Muscle of leg (tissue), 11 donors: Measurements from ENCODE around the gene CCDC177. TPM values are rescaled to one million over a fixed set of nuclear protein-coding genes. Genes with fewer than 3 reads are reported as not detected.

Experiments
- DNase-seq: peaks from one replicate; pipeline ENCODE4 v3.0.0; 2013
- H3K27ac ChIP-seq: one replicate; pipeline ENCODE4 v1.5.1; 2013; ENCODE audit warnings: mild to moderate bottlenecking, low read length, control low read depth
- H3K27me3 ChIP-seq: one replicate; pipeline ENCODE4 v1.6.1; 2013; ENCODE audit warnings: low read length; ENCODE audit not compliant: control insufficient read depth, insufficient read depth
- H3K36me3 ChIP-seq: one replicate; pipeline ENCODE4 v1.6.1; 2013; ENCODE audit warnings: low read length; ENCODE audit not compliant: control insufficient read depth, insufficient read depth
- H3K4me1 ChIP-seq: one replicate; pipeline ENCODE4 v1.6.1; 2013; ENCODE audit warnings: low read length; ENCODE audit not compliant: control insufficient read depth, insufficient read depth
- H3K4me3 ChIP-seq: one replicate; pipeline ENCODE4 v1.5.1; 2013; ENCODE audit warnings: low read length, control low read depth
- H3K9me3 ChIP-seq: replicated peaks from 2 replicates; pipeline ENCODE4 v1.6.1; 2013; ENCODE audit warnings: low read depth, low read length; ENCODE audit not compliant: control insufficient read depth
- WGBS: methylation state at CpG from one replicate; pipeline ENCODE4 v1.1.5; 2013; ENCODE audit warnings: missing lambda C conversion rate; ENCODE audit not compliant: insufficient coverage; 5-methylcytosine and 5-hydroxymethylcytosine counted together
- polyA plus RNA-seq, 8 donors: library from polyadenylated mRNA; unstranded; fragments of 120-200 nt; gene quantifications; one replicate each; pipeline versions ENCODE4 v1.2.1 to v1.2.3, GENCODE V29; 2013; ENCODE audit warnings: inconsistent platforms in 1 of 8, low replicate concordance in 1 of 8; ENCODE audit not compliant: insufficient read length in 8 of 8, insufficient read depth in 1 of 8
- total RNA-seq: library from RNA; stranded (reverse); fragments of 120-200 nt; gene quantifications from one replicate; pipeline ENCODE4 v1.2.4, GENCODE V29; 2013

The CCDC177 gene
- total and polyA plus RNA-seq, 9 donors = under 0.01 to 0.02 TPM; not detected in 7

GRCh38 chr14:69570836-69571330, 3.8 kb downstream of the CCDC177 start:
- Histone ChIP-seq H3K36me3 (no peaks in the 10 kb centered on the region), H3K9me3 (no peaks in the 10 kb centered on the region), H3K4me3 (no peak overlapping the region), H3K4me1 (peaks cover 23% of the 10 kb centered on the region), H3K27ac (no peak overlapping the region), H3K27me3 (peaks cover 75% of the 10 kb centered on the region)
- WGBS = 87% methylated on average over 5 of the region's 7 CpGs
- DNase-seq = no peak

DNA sequence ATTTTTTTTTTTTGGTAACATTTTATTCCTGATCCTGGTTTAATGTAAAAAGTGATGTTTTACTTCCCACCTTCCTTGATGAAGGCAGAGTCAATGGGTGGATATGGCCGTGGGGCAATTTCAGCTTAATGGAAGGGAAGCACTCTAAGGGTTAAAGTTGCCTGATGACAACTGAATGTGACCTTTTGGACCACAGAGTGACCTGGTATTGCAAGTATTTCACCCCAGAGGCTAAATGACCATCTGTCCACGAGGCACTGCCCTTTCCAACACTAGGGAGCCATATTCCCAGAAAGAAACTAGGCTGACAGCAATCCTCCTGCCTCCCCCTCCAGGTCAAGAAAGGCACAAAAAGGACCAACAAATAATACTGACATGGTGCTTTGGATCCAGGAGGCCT, 4.8 kb downstream of the CCDC177 start:
- WGBS = no CpG with 5 or more reads among the region's 2 CpGs
- no peaks in the 10 kb centered on the region for H3K36me3 ChIP-seq
- no peak overlapping the region for H3K27ac ChIP-seq
- H3K4me3 ChIP-seq = no peak overlapping the region
- DNase-seq = no peak
- peaks cover 23% of the 10 kb centered on the region for H3K4me1 ChIP-seq
- H3K27me3 ChIP-seq = peaks cover 69% of the 10 kb centered on the region
- no peaks in the 10 kb centered on the region for H3K9me3 ChIP-seq

DNA sequence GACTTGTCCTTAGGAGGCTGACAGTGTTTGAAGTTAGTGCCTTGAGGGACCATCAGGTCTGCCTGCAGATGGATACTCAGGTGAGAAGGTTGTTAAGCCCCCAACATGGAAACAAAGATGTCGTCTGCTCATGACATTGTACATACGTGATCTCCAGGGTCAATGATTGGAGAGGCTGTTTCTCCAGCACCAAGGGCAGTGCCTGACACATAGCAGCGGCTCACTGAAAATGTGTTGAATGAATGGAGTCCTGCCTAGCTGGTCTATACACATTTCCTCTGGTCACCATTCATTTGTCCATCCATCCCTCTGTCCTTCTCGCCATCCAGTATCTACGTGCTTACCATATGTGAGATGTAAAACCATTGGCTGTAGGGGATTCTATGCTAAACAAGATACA, 7.1 kb downstream of the CCDC177 start:
- Histone ChIP-seq H3K36me3 (no peaks in the 10 kb centered on the region), H3K27me3 (peaks cover 57% of the 10 kb centered on the region), H3K4me3 (no peak overlapping the region), H3K9me3 (no peaks in the 10 kb centered on the region), H3K27ac (no peak overlapping the region), H3K4me1 (peaks cover 9% of the 10 kb centered on the region)
- DNase-seq = no peak
- 100% methylated on average over 2 of the region's 5 CpGs for WGBS

GRCh38 chr14:69561893-69562292, 12.8 kb downstream of the CCDC177 start:
- Histone ChIP-seq H3K27me3 (peaks cover 37% of the 10 kb centered on the region), H3K9me3 (no peaks in the 10 kb centered on the region), H3K4me1 (peaks cover 3% of the 10 kb centered on the region), H3K4me3 (no peak overlapping the region), H3K36me3 (no peaks in the 10 kb centered on the region), H3K27ac (no peak overlapping the region)
- DNase-seq = no peak

DNA sequence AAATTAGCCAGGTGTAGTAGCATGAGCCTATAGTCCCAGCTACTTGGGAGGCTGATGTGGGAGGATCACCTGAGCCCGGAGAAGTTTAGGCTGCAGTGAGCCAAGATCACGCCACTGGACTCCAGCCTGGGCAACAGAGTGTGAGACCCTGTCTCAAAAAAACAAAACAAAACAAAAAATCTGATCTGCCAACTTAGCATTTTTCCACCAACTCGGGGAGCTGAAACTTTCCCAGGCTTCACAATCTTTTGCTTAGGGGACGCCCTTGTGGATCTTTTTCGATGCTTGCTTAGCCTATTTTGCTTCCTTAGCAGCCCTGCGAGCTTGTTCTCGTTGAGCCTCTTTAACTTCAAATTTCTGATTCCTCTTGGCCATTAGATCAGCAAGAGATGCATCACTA, 13.8 kb downstream of the CCDC177 start:
- Histone ChIP-seq H3K4me1 (peaks cover 3% of the 10 kb centered on the region), H3K4me3 (no peak overlapping the region), H3K9me3 (no peaks in the 10 kb centered on the region), H3K27me3 (peaks cover 28% of the 10 kb centered on the region), H3K27ac (no peak overlapping the region), H3K36me3 (no peaks in the 10 kb centered on the region)
- no peak for DNase-seq
- WGBS = 82% methylated on average over 7 of the region's 7 CpGs

GRCh38 chr14:69559581-69560011, 15.1 kb downstream of the CCDC177 start:
- no peaks in the 10 kb centered on the region for H3K9me3 ChIP-seq
- H3K4me1 ChIP-seq = peaks cover 3% of the 10 kb centered on the region
- peaks cover 22% of the 10 kb centered on the region for H3K27me3 ChIP-seq
- no peaks in the 10 kb centered on the region for H3K36me3 ChIP-seq
- H3K27ac ChIP-seq = no peak overlapping the region
- 13% methylated on average over 6 of the region's 6 CpGs for WGBS
- H3K4me3 ChIP-seq = no peak overlapping the region
- no peak for DNase-seq

- Histone ChIP-seq H3K36me3 (no peaks in the 10 kb centered on the region), H3K27ac (no peak overlapping the region), H3K4me1 (peaks cover 3% of the 10 kb centered on the region), H3K27me3 (peaks cover 18% of the 10 kb centered on the region), H3K9me3 (no peaks in the 10 kb centered on the region), H3K4me3 (no peak overlapping the region)
- 82% methylated on average over 2 of the region's 4 CpGs for WGBS
- no peak for DNase-seq
These were observed 15.9 kb downstream of the CCDC177 start for GRCh38 chr14:69558774-69559173.

DNA sequence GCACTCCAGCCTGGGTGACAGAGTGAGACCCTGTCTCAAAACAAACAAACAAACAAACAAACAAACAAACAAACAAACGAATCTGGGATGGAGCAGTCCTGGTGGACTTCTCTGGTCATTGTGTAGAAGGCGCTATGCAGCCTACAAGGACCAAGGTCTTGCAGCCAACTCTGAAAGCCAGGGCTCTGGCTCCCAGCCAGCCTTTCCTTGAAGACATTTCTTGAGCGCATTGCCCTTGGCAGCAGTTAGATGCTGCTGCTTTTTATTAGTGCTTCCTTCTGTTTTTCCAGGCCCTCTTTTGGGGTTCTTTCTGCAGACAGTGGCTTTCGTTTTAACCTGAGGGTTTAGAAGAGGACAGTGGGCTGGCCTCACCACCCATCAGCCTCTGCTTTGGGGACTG, 20.2 kb downstream of the CCDC177 start:
- H3K27me3 ChIP-seq = peaks cover 11% of the 10 kb centered on the region
- H3K36me3 ChIP-seq = no peaks in the 10 kb centered on the region
- 34% methylated on average over 3 of the region's 4 CpGs for WGBS
- H3K9me3 ChIP-seq = no peaks in the 10 kb centered on the region
- H3K27ac ChIP-seq = no peak overlapping the region
- no peak overlapping the region for H3K4me3 ChIP-seq
- DNase-seq = peak; percentile 45
- H3K4me1 ChIP-seq = peaks cover 2% of the 10 kb centered on the region

DNA sequence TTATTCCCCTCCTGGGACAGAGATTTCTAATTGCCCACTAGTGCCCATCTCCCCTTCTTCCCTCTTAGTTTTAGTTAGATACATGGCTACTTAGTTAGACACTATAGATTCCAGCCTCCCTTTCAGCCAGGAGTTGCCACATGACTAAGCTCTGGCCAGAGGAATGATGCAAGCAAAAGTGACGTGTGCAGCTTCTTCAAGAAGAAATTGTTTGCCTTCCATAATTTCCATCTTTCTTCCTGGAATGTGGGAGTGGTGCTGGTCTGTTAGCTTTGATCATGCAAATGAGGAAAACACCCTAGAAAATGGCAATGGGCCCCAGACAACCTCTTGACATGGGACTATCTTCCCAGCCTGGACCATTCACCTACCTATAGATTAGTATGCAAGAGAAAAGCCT, 21.4 kb downstream of the CCDC177 start:
- no peaks in the 10 kb centered on the region for H3K36me3 ChIP-seq
- H3K27me3 ChIP-seq = peaks cover 22% of the 10 kb centered on the region
- WGBS = no CpG with 5 or more reads among the region's 1 CpG
- H3K4me3 ChIP-seq = no peak overlapping the region
- DNase-seq = no peak
- no peak overlapping the region for H3K27ac ChIP-seq
- H3K4me1 ChIP-seq = no peaks in the 10 kb centered on the region
- no peaks in the 10 kb centered on the region for H3K9me3 ChIP-seq

- H3K27me3 ChIP-seq = peaks cover 27% of the 10 kb centered on the region
- WGBS = no CpG with 5 or more reads among the region's 2 CpGs
- DNase-seq = no peak
- H3K9me3 ChIP-seq = no peaks in the 10 kb centered on the region
- no peaks in the 10 kb centered on the region for H3K36me3 ChIP-seq
- H3K27ac ChIP-seq = no peak overlapping the region
- peaks cover 5% of the 10 kb centered on the region for H3K4me1 ChIP-seq
- H3K4me3 ChIP-seq = no peak overlapping the region
These were observed 23.2 kb downstream of the CCDC177 start for GRCh38 chr14:69551511-69551910.

- Histone ChIP-seq H3K9me3 (no peaks in the 10 kb centered on the region), H3K4me1 (peaks cover 5% of the 10 kb centered on the region), H3K27me3 (peaks cover 32% of the 10 kb centered on the region), H3K36me3 (no peaks in the 10 kb centered on the region), H3K4me3 (no peak overlapping the region), H3K27ac (no peak overlapping the region)
- no peak for DNase-seq
- WGBS = 92% methylated on average over 4 of the region's 8 CpGs
These were observed 26.1 kb downstream of the CCDC177 start for GRCh38 chr14:69548566-69548965.
